Ovary (tissue), 3 donors: ENCODE measurements around the gene SLC1A2.

Experiments used
- EP300 ChIP-seq: sonication (generic); formaldehyde crosslinking; IDR thresholded peaks from one replicate; pipeline ENCODE4 v1.6.1; 2017; ENCODE audit warnings: antibody characterized with exemption
- POLR2A ChIP-seq: fragments of 450-650 bp; IDR thresholded peaks from one replicate; pipeline ENCODE4 v1.6.1; 2017; ENCODE audit warnings: antibody characterized with exemption, mild to moderate bottlenecking, moderate library complexity
- TF ChIP-seq, protein P1 (sequence below), 3 donors: fragments of 450-650 bp in 2 of 3; fragments of 200-600 bp in 1 of 3; IDR thresholded peaks; one replicate each; pipeline versions ENCODE4 v1.5.1 to v1.8.0; 2016 to 2022; ENCODE audit warnings: antibody characterized with exemption in 3 of 3, mild to moderate bottlenecking in 1 of 3
- donor health status: DM: no; HTN: no; CAD: no.

DNA sequence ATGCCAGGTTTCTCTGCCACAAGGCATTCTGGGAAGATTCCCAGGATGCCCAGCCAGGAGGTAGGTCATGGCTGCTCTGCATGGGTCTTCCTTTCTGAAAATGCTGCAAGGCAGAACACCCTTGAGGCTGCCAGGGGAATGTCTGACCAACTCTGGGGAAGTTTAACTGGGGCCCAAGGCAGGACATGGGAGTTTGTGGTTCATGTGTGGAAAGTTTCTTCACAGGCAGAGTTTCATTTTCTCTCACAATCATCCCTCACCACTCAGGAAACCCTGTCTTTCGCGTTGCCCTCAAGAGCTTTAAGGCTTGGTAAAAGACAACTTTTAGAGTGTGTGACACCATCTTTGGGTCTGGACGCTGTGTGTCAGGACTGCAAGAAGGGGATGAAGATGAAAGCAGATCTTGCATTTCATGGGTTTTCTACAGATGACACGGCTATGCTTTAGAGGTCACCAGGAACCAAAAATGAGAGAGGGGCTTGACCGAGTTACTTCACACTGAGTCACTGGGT, 146.9 kb downstream of the SLC1A2 start:
- TF ChIP-seq, protein P1, sequence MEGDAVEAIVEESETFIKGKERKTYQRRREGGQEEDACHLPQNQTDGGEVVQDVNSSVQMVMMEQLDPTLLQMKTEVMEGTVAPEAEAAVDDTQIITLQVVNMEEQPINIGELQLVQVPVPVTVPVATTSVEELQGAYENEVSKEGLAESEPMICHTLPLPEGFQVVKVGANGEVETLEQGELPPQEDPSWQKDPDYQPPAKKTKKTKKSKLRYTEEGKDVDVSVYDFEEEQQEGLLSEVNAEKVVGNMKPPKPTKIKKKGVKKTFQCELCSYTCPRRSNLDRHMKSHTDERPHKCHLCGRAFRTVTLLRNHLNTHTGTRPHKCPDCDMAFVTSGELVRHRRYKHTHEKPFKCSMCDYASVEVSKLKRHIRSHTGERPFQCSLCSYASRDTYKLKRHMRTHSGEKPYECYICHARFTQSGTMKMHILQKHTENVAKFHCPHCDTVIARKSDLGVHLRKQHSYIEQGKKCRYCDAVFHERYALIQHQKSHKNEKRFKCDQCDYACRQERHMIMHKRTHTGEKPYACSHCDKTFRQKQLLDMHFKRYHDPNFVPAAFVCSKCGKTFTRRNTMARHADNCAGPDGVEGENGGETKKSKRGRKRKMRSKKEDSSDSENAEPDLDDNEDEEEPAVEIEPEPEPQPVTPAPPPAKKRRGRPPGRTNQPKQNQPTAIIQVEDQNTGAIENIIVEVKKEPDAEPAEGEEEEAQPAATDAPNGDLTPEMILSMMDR (IDR thresholded peaks at IDR 0.05), result no peak
- TF ChIP-seq POLR2A (no peak), EP300 (no peak)
